SK-N-SH (cell line): ENCODE data around the gene ITGBL1. TPM values are rescaled to one million over a fixed set of nuclear protein-coding genes. Genes with fewer than 3 reads are reported as not detected.

ENCODE experiments used
- CTCF ChIA-PET: fragments of 300-600, 350-600 bp; formaldehyde crosslinking; extraction: SDS; loops from one replicate; lab custom pipeline; 2021; lab: Yijun Ruan, JAX
- POLR2A ChIA-PET: fragments of 350-600 bp; sonication (Branson Sonifier 250); formaldehyde crosslinking; extraction: SDS; loops from one replicate; lab custom pipeline; 2020; ENCODE audit warnings: antibody characterized with exemption, inconsistent platforms; lab: Yijun Ruan, JAX
- DNase-seq: peaks from one replicate; pipeline ENCODE4 v3.0.0; 2012
- H2AFZ ChIP-seq: fragments of 200-600 bp; sonication (generic); 2 replicates; pipeline ENCODE4 v1.8.1; 2016; ENCODE audit warnings: antibody characterized with exemption, mild to moderate bottlenecking, low read depth
- H3F3A ChIP-seq: fragments of 200-600 bp; sonication (generic); replicated peaks from 2 replicates; pipeline ENCODE3; 2016; ENCODE audit warnings: antibody characterized with exemption, mild to moderate bottlenecking; ENCODE audit not compliant: insufficient read depth
- H3K27ac ChIP-seq, 2 experiments: fragments of 200-500 bp in 1 of 2; fragments of 200-600 bp in 1 of 2; sonication (Bioruptor generic) in 1 of 2; sonication (generic), shearing (Covaris generic) in 1 of 2; 2 replicates each; pipeline versions ENCODE4 v1.5.1 to v1.6.1; 2014 to 2016; ENCODE audit warnings: low read depth in 2 of 2, inconsistent platforms in 1 of 2, low read length in 1 of 2, mild to moderate bottlenecking in 1 of 2, mixed read lengths in 1 of 2
- H3K27me3 ChIP-seq: fragments of 200-600 bp; sonication (generic), shearing (Covaris generic); 2 replicates; pipeline ENCODE4 v1.6.1; 2016; ENCODE audit warnings: mixed run types; ENCODE audit not compliant: insufficient read depth
- H3K36me3 ChIP-seq, 2 experiments: fragments of 200-500 bp in 1 of 2; fragments of 200-600 bp in 1 of 2; sonication (Bioruptor generic) in 1 of 2; sonication (generic) in 1 of 2; replicated peaks in 1 of 2; 2 replicates each; pipeline versions ENCODE3 to v1.5.1; 2014 to 2016; ENCODE audit warnings: low read length in 1 of 2, mild to moderate bottlenecking in 1 of 2; ENCODE audit not compliant: insufficient read depth in 2 of 2, control insufficient read depth in 1 of 2
- H3K4me1 ChIP-seq, 2 experiments: fragments of 200-500 bp in 1 of 2; fragments of 200-600 bp in 1 of 2; sonication (Bioruptor generic) in 1 of 2; sonication (generic), shearing (Covaris generic) in 1 of 2; 2 replicates each; pipeline versions ENCODE4 v1.5.1 to v1.6.1; 2014 to 2016; ENCODE audit warnings: low read depth in 1 of 2, low read length in 1 of 2, mixed run types in 1 of 2; ENCODE audit not compliant: insufficient read depth in 2 of 2, control insufficient read depth in 1 of 2
- H3K4me2 ChIP-seq: fragments of 200-600 bp; sonication (generic), shearing (Covaris generic); 2 replicates; pipeline ENCODE4 v1.6.1; 2017; ENCODE audit warnings: mixed run types
- H3K4me3 ChIP-seq, 2 experiments: fragments of 200-500 bp in 1 of 2; fragments of 200-600 bp in 1 of 2; sonication (Bioruptor generic) in 1 of 2; sonication (generic), shearing (Covaris generic) in 1 of 2; 2 replicates each; pipeline versions ENCODE4 v1.5.1 to v1.8.1; 2014 to 2016; ENCODE audit warnings: low read depth in 2 of 2, inconsistent platforms in 1 of 2, low read length in 1 of 2, mild to moderate bottlenecking in 1 of 2, mixed read lengths in 1 of 2, moderate library complexity in 1 of 2
- H3K79me2 ChIP-seq: fragments of 200-600 bp; sonication (generic); 2 replicates; pipeline ENCODE4 v1.8.1; 2017; ENCODE audit warnings: mild to moderate bottlenecking; ENCODE audit not compliant: insufficient read depth
- H3K9ac ChIP-seq: fragments of 200-600 bp; sonication (generic); 2 replicates; pipeline ENCODE4 v1.6.1; 2017; ENCODE audit warnings: mixed run types
- H3K9me2 ChIP-seq: fragments of 200-600 bp; sonication (generic); 2 replicates; pipeline ENCODE4 v1.6.1; 2017; ENCODE audit warnings: mixed run types
- H3K9me3 ChIP-seq: fragments of 200-600 bp; sonication (generic); 2 replicates; pipeline ENCODE4 v1.6.1; 2017; ENCODE audit warnings: mixed run types, mild to moderate bottlenecking, moderate library complexity
- H4K20me1 ChIP-seq: fragments of 200-600 bp; sonication (generic); 2 replicates; pipeline ENCODE4 v1.6.1; 2017; ENCODE audit warnings: mild to moderate bottlenecking, mixed run types; ENCODE audit not compliant: insufficient read depth
- EP300 ChIP-seq, 2 experiments: IDR thresholded peaks; 2 replicates each; pipeline versions ENCODE4 v1.4.0 to v1.6.1; 2012; ENCODE audit warnings: borderline replicate concordance in 1 of 2, low read depth in 1 of 2, low read length in 1 of 2
- EZH2phosphoT487 ChIP-seq: fragments of 200-600 bp; sonication (generic); IDR thresholded peaks from 2 replicates; pipeline ENCODE4 v1.6.1; 2017; ENCODE audit warnings: low read depth, mixed run types, mild to moderate bottlenecking, antibody characterized with exemption, moderate library complexity, borderline replicate concordance
- FOSL2 ChIP-seq: IDR thresholded peaks from 2 replicates; pipeline ENCODE4 v1.4.0; 2012; ENCODE audit warnings: low read depth, mild to moderate bottlenecking, moderate library complexity, borderline replicate concordance
- FOXM1 ChIP-seq: IDR thresholded peaks from 2 replicates; pipeline ENCODE4 v1.4.0; 2012; ENCODE audit warnings: low read depth, mild to moderate bottlenecking
- GATA2 ChIP-seq: sonication (generic); formaldehyde crosslinking; IDR thresholded peaks from 2 replicates; pipeline ENCODE4 v1.5.0; 2020; ENCODE audit warnings: mild to moderate bottlenecking, missing genetic modification reagents
- JUND ChIP-seq: IDR thresholded peaks from 2 replicates; pipeline ENCODE4 v1.4.0; 2012
- NFIC ChIP-seq: IDR thresholded peaks from 2 replicates; pipeline ENCODE4 v1.4.0; 2012; ENCODE audit warnings: borderline replicate concordance
- NRF1 ChIP-seq: IDR thresholded peaks from 2 replicates; pipeline ENCODE4 v1.6.1; 2012; ENCODE audit warnings: low read depth, mild to moderate bottlenecking, low read length
- PBX3 ChIP-seq: IDR thresholded peaks from 2 replicates; pipeline ENCODE4; 2012
- POLR2AphosphoS5 ChIP-seq: IDR thresholded peaks from 2 replicates; pipeline ENCODE4 v1.6.1; 2012; ENCODE audit warnings: low read depth, low read length
- RAD21 ChIP-seq: IDR thresholded peaks from 2 replicates; pipeline ENCODE4 v1.6.1; 2012; ENCODE audit warnings: mild to moderate bottlenecking, low read length
- RCOR1 ChIP-seq: fragments of 150-350 bp; IDR thresholded peaks from 2 replicates; pipeline ENCODE4 v1.6.1; 2017; ENCODE audit warnings: antibody characterized with exemption, low read length
- RFX5 ChIP-seq: IDR thresholded peaks from 2 replicates; pipeline ENCODE4 v1.6.1; 2012; ENCODE audit warnings: mild to moderate bottlenecking, improper control_type of control experiment, low read length
- TAF1 ChIP-seq: IDR thresholded peaks from 2 replicates; pipeline ENCODE4 v1.6.1; 2012; ENCODE audit warnings: low read depth, mild to moderate bottlenecking, low read length, moderate library complexity, borderline replicate concordance
- TCF12 ChIP-seq: IDR thresholded peaks from 2 replicates; pipeline ENCODE4 v1.4.0; 2012
- TEAD4 ChIP-seq: IDR thresholded peaks from 2 replicates; pipeline ENCODE4 v1.4.0; 2012; ENCODE audit warnings: mild to moderate bottlenecking, borderline replicate concordance; ENCODE audit not compliant: insufficient read depth
- ZBTB33 ChIP-seq: IDR thresholded peaks from 2 replicates; pipeline ENCODE4 v1.4.0; 2012; ENCODE audit warnings: low read depth, borderline replicate concordance
- WGBS: methylation state at CpG from one replicate; pipeline ENCODE4 v1.1.6; 2017; ENCODE audit warnings: low lambda C conversion rate; 5-methylcytosine and 5-hydroxymethylcytosine counted together
- polyA plus RNA-seq, 3 experiments: library from polyadenylated mRNA; depleted of rRNA; stranded (reverse); fragments of >200 nt; gene quantifications; 2 replicates each; pipeline ENCODE4 v1.2.3, GENCODE V29; 2012

Gene ITGBL1
- polyA plus RNA-seq, 1 of the 3 experiments (the other 2 are of a cell fraction): 78.7 TPM

GRCh38 chr13:101698400-101698799 is 245.9 kb downstream of the ITGBL1 start:
- POLR2A ChIA-PET: no interaction called here
- H3K27ac ChIP-seq: peak overlapping the region in 1 of 2 experiments; percentile 58; a peak in 1 of 4 replicates

More at GRCh38 chr13:101698400-101698799, 245.9 kb downstream of the ITGBL1 start:
- Histone ChIP-seq H3K9ac (no peak overlapping the region), H2AFZ (no peak overlapping the region), H3K27me3 (no peaks in the 10 kb centered on the region), H3F3A (peaks cover 37% of the 10 kb centered on the region), H3K79me2 (no peaks in the 10 kb centered on the region), H4K20me1 (peaks cover 6% of the 10 kb centered on the region; the same call in 1 of the 2 replicates), H3K4me2 (no peak overlapping the region), H3K36me3 (peaks cover 15 to 73% of the 10 kb centered on the region in 2 experiments), H3K4me1 (peaks cover 0 to 5% of the 10 kb centered on the region in 2 experiments; a peak in 2 of 4 replicates), H3K9me2 (no peaks in the 10 kb centered on the region), H3K9me3 (no peaks in the 10 kb centered on the region), H3K4me3 (no peak overlapping the region)
- 10% methylated on average over 2 of the region's 2 CpGs for WGBS
- CTCF ChIA-PET: no interaction called here
- TF ChIP-seq GATA2 (CRISPR knock-in tag): 0 out of 2 replicates have a peak, but pooled peaks have one; percentile 20
- TF ChIP-seq RCOR1: no peak
- no peak for TF ChIP-seq NRF1
- TF ChIP-seq RFX5: no peak
- peak; percentile 72 for TF ChIP-seq JUND
- TF ChIP-seq TCF12: peak; percentile 94
- peak; percentile 87 for TF ChIP-seq PBX3
- TF ChIP-seq EZH2phosphoT487: no peak
- 0 out of 2 replicates have a peak, but pooled peaks have one; percentile 39 for TF ChIP-seq ZBTB33
- TF ChIP-seq FOXM1: peak; percentile 27; the same call in 1 of the 2 replicates
- no peak for TF ChIP-seq TAF1
- TF ChIP-seq FOSL2: peak; percentile 41; the same call in 1 of the 2 replicates
- peak; percentile 52; the same call in 1 of the 2 replicates for TF ChIP-seq POLR2AphosphoS5
- TF ChIP-seq TEAD4: 0 out of 2 replicates have a peak, but pooled peaks have one; percentile 12
- no peak for TF ChIP-seq RAD21
- TF ChIP-seq NFIC: peak; percentile 25; the same call in 1 of the 2 replicates
- TF ChIP-seq EP300 (IDR thresholded peaks at IDR 0.05; ENCODE audit: borderline replicate concordance in 1 of 2, low read depth in 1 of 2, low read length in 1 of 2): peak; percentile 56 to 67; a peak in 3 of 4 replicates
- peak; percentile 23 for DNase-seq
